Stimulated activated effector memory CD8-positive, alpha-beta T cell treated with anti-CD3 and anti-CD28 coated beads, Interleukin-12 subunit alpha, Interleukin-12 subunit beta, amount 100 ng/mL, for 72 hours (primary cell): Measurements from ENCODE around the gene FOXG1.

Source experiments
- ATAC-seq: fragments of 150-1000 bp; cut with Tn5 transposase; 2 replicates; pipeline ENCODE4 v1.10.0; 2021
- DNase-seq, 2 donors: peaks; one replicate each; pipeline ENCODE4 v3.0.0; 2021 to 2022; ENCODE audit warnings: low spot score in 2 of 2
- H3K27ac Mint-ChIP-seq: one replicate; pipeline ENCODE4 v1.8.0; 2022; ENCODE audit warnings: mild to moderate bottlenecking, mixed read lengths
- H3K36me3 Mint-ChIP-seq: one replicate; pipeline ENCODE4 v1.8.0; 2022; ENCODE audit warnings: mild to moderate bottlenecking, mixed read lengths
- H3K4me1 Mint-ChIP-seq: one replicate; pipeline ENCODE4 v1.8.0; 2022; ENCODE audit warnings: mixed read lengths
- H3K4me3 Mint-ChIP-seq: one replicate; pipeline ENCODE4 v1.8.0; 2022; ENCODE audit warnings: mild to moderate bottlenecking, mixed read lengths
- H3K9me3 Mint-ChIP-seq: one replicate; pipeline ENCODE4 v1.8.0; 2022; ENCODE audit warnings: mixed read lengths

Gene FOXG1

GRCh38 chr14:28766469-28766955 lies at the start of gene FOXG1:
Gene FOXG1 (plus strand): TSS chr14:28766787. CDS start chr14:28767280, 493 bp downstream.
- DNase-seq (no peak), ATAC-seq (no peak)
- Mint-ChIP-seq H3K27ac (no peak within 1 kb of the TSS), H3K4me1 (peaks cover 14% of the 10 kb centered on the region), H3K36me3 (peaks cover 11% of the 10 kb centered on the region), H3K4me3 (no peak within 1 kb of the TSS), H3K9me3 (peaks cover 17% of the 10 kb centered on the region)

- no peak overlapping the region for H3K27ac Mint-ChIP-seq
- H3K9me3 Mint-ChIP-seq: peaks cover 22% of the 10 kb centered on the region
- no peaks in the 10 kb centered on the region for H3K4me1 Mint-ChIP-seq
- ATAC-seq (no peak), DNase-seq (no peak)
- H3K36me3 Mint-ChIP-seq: no peaks in the 10 kb centered on the region
- no peak overlapping the region for H3K4me3 Mint-ChIP-seq
Measured at GRCh38 chr14:28719130-28719529, 47.5 kb upstream of the FOXG1 start.

GRCh38 chr14:28731358-28731757 lies 35.2 kb upstream of the FOXG1 start:
- DNase-seq: no peak
- H3K36me3 Mint-ChIP-seq: no peaks in the 10 kb centered on the region
- no peaks in the 10 kb centered on the region for H3K4me1 Mint-ChIP-seq
- peaks cover 24% of the 10 kb centered on the region for H3K9me3 Mint-ChIP-seq
- no peak overlapping the region for H3K4me3 Mint-ChIP-seq
- H3K27ac Mint-ChIP-seq: no peak overlapping the region
- no peak for ATAC-seq

GRCh38 chr14:28742171-28742846 lies 24.3 kb upstream of the FOXG1 start:
- Mint-ChIP-seq H3K4me3 (no peak overlapping the region), H3K9me3 (peaks cover 34% of the 10 kb centered on the region), H3K27ac (no peak overlapping the region), H3K4me1 (no peaks in the 10 kb centered on the region), H3K36me3 (no peaks in the 10 kb centered on the region)
- ATAC-seq (no peak), DNase-seq (no peak)

DNA sequence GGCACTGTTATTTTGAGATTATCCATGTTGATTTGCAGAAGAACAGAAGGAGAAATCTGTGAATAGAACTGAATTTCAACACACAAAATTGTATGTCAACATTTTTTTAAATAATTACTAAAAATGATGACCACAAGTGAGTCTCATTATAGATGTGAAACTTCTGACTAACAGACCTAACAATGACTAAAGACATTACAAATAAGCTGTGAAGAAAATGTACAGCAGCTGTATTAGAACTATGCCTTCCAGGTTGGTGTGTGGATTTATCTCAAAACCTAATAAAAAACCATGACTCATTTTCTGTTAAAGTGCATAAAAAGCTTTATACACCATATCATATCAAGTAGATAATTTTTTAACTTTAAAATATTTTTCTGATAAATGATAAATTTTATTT lies 22.5 kb upstream of the FOXG1 start:
- Mint-ChIP-seq H3K4me3 (no peak overlapping the region), H3K36me3 (no peaks in the 10 kb centered on the region), H3K4me1 (no peaks in the 10 kb centered on the region), H3K27ac (no peak overlapping the region), H3K9me3 (peaks cover 32% of the 10 kb centered on the region)
- DNase-seq (no peak), ATAC-seq (no peak)

- H3K4me1 Mint-ChIP-seq: no peaks in the 10 kb centered on the region
Measured at GRCh38 chr14:28745176-28745575, 21.4 kb upstream of the FOXG1 start.

DNA sequence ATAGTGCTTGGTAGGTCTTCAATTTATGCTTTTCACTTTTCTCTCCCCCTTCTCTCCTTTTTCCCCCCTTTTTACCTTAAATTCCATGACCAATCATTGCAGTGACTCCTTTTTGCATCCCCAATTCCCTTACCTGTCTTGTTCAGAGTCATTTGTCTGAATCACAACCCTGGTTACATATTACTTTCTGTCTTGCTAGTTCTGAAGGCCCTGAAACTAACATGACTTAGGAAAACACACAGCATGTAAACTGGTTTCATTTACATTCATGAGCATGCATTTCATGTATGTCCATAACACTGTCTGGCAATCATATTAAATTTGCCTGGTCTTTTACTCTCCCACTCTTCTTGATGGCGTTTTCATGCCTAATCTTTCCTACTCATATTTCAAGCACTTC lies 20.3 kb upstream of the FOXG1 start:
- Mint-ChIP-seq H3K9me3 (peaks cover 28% of the 10 kb centered on the region), H3K27ac (no peak overlapping the region), H3K4me3 (no peak overlapping the region), H3K36me3 (no peaks in the 10 kb centered on the region), H3K4me1 (no peaks in the 10 kb centered on the region)
- DNase-seq (no peak), ATAC-seq (no peak)

More at GRCh38 chr14:28745176-28745575, 21.4 kb upstream of the FOXG1 start:
- Mint-ChIP-seq H3K4me3 (no peak overlapping the region), H3K27ac (no peak overlapping the region), H3K9me3 (peaks cover 29% of the 10 kb centered on the region), H3K36me3 (no peaks in the 10 kb centered on the region)
- DNase-seq (no peak), ATAC-seq (no peak)

GRCh38 chr14:28751467-28752058 lies 15.0 kb upstream of the FOXG1 start:
- H3K36me3 Mint-ChIP-seq: no peaks in the 10 kb centered on the region
- ATAC-seq (no peak), DNase-seq (no peak)
- H3K4me1 Mint-ChIP-seq: no peaks in the 10 kb centered on the region
- peaks cover 16% of the 10 kb centered on the region for H3K9me3 Mint-ChIP-seq
- H3K4me3 Mint-ChIP-seq: no peak overlapping the region
- H3K27ac Mint-ChIP-seq: no peak overlapping the region

DNA sequence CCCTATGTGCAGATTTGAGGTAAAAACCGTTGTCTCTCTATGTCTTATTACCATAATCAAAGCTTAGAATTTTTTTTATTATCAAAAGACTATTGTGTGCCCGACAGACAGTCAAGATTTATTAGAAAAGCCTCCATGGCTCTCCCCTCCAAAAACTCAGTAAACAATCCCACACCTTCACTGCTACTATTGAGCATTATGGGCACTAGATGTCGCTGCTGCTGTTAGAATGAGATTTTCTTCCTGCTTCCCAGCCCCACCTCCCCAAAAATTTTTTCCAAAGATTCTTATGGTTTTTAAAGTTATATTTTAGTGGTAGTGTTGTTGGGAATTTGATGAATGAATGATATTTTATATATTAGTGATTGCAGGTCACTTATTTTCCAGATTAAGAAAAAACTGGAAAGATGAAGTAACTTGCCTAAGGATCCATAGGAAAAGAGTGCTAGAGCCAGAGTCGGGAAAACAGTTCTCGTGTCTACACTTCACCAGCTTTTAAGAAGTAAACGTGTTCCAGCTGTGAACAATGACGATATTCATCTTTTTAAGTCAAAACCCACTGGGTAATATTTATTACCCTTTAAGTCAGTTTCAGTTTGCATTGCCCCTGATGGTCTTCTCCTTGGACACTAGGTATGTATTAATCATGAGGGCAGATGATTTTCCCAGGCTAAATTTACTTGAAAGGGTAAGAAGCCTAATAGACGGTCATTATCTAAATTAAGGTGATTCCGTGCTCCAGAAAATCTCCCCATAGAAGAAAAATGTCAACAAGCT lies 12.2 kb upstream of the FOXG1 start:
- ATAC-seq: no peak
- no peak overlapping the region for H3K27ac Mint-ChIP-seq
- no peaks in the 10 kb centered on the region for H3K4me1 Mint-ChIP-seq
- DNase-seq: no peak
- H3K9me3 Mint-ChIP-seq: peaks cover 11% of the 10 kb centered on the region
- H3K36me3 Mint-ChIP-seq: no peaks in the 10 kb centered on the region
- no peak overlapping the region for H3K4me3 Mint-ChIP-seq

- H3K4me3 Mint-ChIP-seq: no peak overlapping the region
- H3K36me3 Mint-ChIP-seq: no peaks in the 10 kb centered on the region
- no peaks in the 10 kb centered on the region for H3K4me1 Mint-ChIP-seq
- H3K9me3 Mint-ChIP-seq: peaks cover 11% of the 10 kb centered on the region
- no peak overlapping the region for H3K27ac Mint-ChIP-seq
- no peak for ATAC-seq
- no peak for DNase-seq
Measured at GRCh38 chr14:28755198-28755815, 11.3 kb upstream of the FOXG1 start.

- Mint-ChIP-seq H3K9me3 (peaks cover 11% of the 10 kb centered on the region), H3K4me3 (no peak overlapping the region), H3K4me1 (no peaks in the 10 kb centered on the region), H3K27ac (no peak overlapping the region), H3K36me3 (no peaks in the 10 kb centered on the region)
- ATAC-seq (no peak), DNase-seq (no peak)
Measured at GRCh38 chr14:28755884-28756268, 10.7 kb upstream of the FOXG1 start.

- Mint-ChIP-seq H3K4me3 (no peak overlapping the region), H3K4me1 (no peaks in the 10 kb centered on the region), H3K27ac (no peak overlapping the region), H3K36me3 (no peaks in the 10 kb centered on the region), H3K9me3 (peaks cover 11% of the 10 kb centered on the region)
- DNase-seq: no peak
- ATAC-seq: no peak
Measured at GRCh38 chr14:28756269-28756883, 10.2 kb upstream of the FOXG1 start.

- Mint-ChIP-seq H3K36me3 (no peaks in the 10 kb centered on the region), H3K4me1 (no peaks in the 10 kb centered on the region), H3K27ac (no peak overlapping the region), H3K4me3 (no peak overlapping the region), H3K9me3 (peaks cover 14% of the 10 kb centered on the region)
- ATAC-seq (no peak), DNase-seq (no peak)
Measured at GRCh38 chr14:28756884-28757570, 9.6 kb upstream of the FOXG1 start.

DNA sequence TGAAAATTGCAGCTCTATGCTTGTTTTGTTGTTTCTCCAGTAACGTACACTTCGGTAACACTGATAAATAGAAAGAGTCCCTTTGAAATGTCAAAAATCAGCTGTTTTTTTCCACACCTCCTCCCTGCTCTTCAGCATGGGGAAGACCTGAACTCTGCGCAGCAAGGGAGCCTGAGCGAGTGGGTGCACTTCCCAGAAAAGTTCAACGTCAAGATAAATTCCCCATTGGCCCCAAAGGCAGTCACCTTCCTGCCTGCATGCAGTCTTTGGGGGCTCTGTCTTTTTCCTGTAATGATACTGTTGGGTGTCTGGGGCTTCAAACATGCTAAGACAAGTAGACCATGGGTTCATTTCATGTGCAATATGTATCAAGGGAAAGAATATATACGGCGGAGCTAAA lies 8.8 kb upstream of the FOXG1 start:
- peaks cover 17% of the 10 kb centered on the region for H3K9me3 Mint-ChIP-seq
- H3K4me1 Mint-ChIP-seq: no peaks in the 10 kb centered on the region
- no peak overlapping the region for H3K4me3 Mint-ChIP-seq
- ATAC-seq: no peak
- no peaks in the 10 kb centered on the region for H3K36me3 Mint-ChIP-seq
- H3K27ac Mint-ChIP-seq: no peak overlapping the region
- no peak for DNase-seq
